Stimulated activated CD4-positive, alpha-beta T cell treated with anti-CD3 and anti-CD28 coated beads, Interleukin-4, amount 100 ng/mL, for 48 hours (primary cell): Measurements from ENCODE around the gene IGFALS.
A peak's percentile ranks its signal among the peaks of the same experiment; 100 is the strongest.

Experiments
- DNase-seq, 2 donors: peaks; one replicate each; pipeline ENCODE4 v3.0.0-alpha.2; 2020; ENCODE audit warnings: low read depth in 2 of 2

IGFALS gene

DNA sequence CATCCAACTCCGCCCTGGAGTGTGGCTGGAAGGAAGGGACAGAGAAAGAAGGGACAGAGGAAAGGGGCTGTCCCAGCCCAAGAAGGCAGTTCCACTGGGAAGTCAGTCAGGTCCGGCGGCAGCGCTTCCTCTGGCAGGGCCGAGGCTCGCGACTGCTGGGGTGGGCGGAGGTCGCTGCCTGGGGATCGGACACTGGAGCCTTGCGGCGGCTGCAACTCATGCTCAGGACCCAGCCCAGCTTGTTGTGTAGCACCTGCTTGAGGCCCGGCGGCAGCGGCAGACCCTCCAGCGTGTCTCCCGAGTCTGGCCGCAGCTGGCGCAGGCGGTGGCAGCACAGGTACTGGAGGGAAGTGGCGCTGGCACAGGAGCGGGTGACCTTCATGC lies 16.5 kb downstream of the IGFALS start:
- no peak for DNase-seq

DNA sequence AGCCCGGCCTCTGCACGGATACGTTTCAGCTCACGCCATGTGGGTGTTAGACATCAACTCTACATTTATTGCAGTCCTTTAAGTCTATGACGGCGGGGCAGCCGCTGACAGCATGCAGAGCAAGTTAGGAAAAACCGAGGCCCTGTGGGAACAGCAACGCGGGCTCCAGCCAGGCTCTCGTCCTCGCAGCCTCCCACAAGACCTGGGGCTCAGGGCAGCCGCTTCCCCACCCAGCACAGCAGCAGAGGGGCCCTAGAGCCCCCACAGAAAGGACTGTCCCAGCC lies 16.9 kb downstream of the IGFALS start:
- DNase-seq = no peak

DNA sequence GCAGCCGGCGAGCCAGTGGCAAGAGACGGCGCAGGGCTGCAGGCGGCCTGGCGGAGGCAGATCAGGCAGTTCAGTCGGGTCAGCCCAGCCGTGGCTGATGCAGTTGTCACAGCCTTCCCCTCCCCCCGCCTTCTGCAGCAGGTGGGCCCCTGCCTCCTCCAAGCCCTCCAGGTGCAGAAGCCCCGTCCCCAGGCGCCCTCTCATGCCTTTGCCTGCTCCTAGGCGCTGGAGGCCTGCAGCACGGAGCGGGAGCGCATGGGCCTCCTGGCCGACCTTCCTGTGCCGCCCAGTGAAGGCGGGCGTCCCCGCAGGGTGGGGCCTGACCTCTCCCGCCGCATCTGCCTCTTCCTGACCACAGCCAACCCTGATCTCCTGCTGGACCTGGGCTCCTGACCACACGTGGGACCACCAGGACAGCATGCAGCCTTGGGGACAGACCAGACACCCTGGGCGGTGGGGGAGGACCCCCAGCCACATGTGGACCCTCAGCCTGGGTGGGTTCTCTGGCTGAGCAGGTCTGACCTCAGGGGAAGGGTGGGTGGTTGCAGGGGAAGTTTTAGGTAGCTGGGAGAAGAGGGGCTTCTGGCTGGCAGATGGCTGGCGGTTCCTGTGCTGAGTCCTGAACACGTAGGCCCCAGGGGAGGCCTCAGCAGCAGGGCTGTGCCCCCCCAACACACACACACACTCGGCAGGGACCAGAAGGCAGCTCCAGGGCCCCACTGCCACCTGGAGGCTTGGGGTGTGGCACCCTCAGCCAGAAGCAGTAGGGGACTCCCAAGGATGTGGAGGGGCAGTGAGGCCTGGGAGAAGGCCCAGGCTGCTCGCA lies 17.4 kb downstream of the IGFALS start:
- no peak for DNase-seq

DNA sequence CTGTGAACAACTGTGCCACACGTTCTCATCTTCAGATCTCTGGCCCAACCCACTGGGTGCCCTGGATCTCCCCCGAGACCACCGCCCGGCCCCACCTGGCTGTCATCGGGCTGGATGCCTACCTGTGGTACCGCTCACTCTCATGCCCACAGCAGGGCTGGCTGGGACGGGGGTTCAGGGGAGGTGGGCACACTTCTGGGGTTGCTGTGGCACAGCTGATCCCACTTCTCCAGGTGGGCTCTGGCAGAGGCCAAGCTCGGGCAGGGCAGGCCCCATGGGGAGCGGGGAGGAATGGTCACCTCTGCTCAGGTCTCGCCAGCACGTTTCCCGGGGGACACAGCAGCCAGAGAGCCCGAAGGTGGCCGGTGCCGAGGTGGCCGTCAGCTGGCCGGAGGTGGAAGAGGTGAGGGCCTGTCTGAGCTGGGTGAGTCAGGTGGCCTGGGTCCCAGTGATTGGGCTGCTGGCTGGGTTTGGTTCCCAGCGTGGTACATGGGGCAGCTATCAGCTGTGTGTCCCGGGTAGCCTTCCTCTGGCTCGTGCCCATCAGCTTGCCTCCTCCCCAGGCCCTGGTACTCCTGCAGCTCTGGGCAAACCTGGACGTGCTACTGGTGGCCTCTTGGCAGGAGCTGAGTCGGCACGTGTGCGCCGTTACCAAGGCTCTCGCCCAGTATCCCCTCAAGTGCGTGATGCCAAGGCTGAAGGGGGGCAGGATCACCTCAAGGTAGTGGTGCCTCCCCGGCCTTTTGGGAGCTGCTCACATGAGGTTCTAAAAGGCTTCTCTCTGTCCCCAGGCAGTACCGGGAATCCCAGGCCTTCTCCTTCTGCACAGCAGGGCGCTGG lies 18.3 kb downstream of the IGFALS start:
- no peak for DNase-seq

DNA sequence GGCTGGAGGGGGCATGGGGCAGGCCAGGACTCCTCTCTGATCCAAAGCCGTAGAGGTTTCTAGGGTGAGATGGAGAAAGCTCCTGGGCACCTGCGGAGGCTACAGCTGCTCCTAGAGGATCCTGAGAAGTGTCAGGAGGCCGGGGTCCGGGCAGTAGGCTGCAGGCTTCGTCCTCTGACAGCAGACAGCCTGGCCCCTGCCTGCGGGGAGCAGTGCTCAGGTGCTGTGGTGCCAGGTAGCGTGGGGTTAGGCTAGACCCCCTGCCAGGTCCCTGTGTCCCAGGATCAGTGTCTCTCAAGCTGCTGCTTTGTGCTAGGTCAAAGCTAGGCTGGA lies 19.1 kb downstream of the IGFALS start:
- DNase-seq = no peak

DNA sequence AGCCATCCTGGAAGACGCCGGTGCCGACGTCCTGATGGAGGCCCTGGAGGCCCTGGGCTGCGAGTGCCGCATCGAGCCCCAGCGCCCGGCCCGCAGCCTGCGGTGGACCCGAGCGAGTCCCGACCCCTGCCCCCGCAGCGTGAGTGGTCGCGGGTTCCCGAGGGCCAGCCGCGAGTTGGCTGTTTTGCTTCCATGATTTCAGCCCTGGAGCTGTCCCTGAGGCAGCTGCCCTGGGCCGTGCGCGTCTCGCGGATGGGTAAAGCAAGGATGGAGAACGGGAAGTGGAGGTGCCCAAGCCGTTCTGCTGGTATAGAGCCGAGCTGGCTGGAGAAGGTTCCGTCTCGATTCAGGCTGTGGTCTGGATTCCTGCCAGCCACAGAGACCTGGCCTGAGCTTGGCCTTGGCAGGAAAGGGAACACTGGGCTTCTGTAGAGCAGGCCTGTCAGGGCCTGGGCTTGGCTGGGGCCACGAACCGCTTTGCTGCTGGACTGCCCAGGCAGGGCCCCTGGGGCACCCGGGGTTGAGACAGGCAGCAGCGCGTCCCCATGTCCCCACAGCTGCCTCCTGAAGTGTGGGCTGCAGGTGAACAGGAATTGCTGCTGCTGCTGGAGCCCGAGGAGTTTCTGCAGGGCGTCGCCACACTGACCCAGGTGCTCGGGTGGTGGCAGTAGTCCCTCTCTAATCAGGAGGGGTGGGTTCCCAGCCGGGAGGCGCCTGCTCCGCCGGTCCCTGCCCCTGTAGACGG lies 19.6 kb downstream of the IGFALS start:
- DNase-seq = no peak

DNA sequence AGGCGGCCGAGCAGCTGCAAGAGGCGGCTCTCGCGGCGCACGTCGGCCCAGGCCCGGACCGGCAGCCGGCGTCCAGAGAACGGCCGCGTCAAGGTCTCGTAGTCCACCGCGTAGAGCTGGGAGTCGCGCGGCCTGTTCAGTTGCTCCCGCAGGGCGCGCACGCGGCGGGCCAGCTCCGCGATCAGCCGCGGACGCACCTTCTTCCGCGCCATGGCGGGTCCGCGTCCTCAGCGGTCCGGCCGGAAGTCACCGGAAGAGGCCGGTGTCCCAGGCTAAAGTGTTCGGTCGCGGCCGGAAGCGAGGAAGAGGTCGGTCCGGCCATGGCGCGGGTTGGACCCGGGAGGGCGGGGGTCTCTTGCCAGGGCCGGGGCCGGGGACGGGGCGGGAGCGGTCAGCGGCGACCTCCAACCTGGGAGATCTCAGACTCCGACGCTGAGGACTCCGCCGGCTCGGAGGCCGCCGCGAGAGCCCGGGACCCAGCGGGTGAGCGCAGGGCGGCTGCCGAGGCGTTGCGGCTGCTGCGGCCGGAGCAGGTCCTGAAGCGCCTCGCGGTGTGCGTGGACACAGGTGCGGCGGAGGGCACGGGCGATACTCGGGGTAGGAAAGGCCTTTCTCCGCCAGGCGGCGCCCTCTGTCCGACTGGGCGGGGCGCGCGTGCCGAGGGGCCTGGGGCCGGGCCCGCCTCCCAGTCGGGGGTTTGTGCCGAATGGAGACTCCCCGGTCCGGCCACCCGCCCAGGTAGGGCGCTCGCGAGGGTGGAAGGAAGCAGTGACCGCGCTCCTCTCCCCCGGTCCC lies 20.4 kb downstream of the IGFALS start, which contains the start of gene MRPS34:
Gene MRPS34, minus strand, starts transcription at position 227 of the 795 bp plus-strand sequence. Its CDS starts 15 bp downstream, at position 212.
- peak; percentile 78 to 79 for DNase-seq

DNA sequence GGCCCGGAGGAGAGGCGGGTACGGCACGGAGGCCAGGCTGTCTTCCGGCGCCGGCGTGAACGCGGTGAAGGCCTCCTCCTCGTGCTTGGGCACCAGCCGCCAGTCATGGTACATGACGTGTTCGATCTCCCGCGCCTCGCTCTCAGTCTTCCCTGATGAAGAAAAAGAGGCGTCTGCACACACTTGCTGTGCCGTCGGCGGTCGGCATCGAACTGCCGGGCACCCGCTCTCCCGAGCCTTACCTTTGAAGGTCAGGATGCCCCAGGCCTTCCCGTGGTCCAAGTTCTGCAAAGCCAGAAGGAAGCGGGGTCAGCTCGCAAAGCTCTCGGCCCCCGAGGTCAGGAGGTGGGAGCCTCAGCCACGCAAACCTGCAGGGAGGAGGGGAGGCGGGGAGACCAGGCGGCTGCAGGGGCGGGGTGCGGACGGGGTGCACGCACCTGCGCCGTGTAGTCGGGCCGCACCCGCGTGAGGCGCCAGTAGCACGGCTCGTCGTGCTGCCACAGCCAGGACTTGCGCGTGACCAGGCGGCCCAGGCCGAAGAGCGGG lies 21.1 kb downstream of the IGFALS start, which contains the start of gene EME2:
Gene EME2, plus strand, starts transcription at position 449 of the 546 bp plus-strand sequence. CDS start 418 bp downstream, outside the sequence.
- DNase-seq = peak; percentile 44 to 47

DNA sequence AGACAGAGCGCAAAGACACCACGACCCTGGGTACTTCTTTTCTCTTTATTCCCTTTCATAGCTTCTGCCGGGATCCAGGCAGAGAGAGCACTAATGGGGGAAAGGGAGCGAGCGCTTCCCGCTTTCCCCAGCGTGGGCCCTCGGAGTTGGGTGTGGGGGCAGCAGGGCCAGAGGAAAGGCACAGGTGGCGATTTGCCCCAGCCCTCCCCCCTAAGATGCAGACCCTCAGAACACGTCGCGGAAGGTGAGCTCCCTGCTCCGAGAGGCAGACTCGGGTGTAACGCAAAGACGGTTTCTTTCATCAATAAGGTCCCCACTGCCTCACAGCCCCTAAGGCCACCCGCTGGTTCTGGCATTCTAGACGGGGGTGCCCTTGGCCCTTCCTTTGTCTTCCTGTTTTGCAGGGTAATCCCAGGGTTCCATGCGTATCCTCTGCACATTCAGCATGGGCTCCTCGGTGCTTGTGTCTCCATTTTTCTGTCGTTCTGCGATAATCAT lies 21.6 kb downstream of the IGFALS start:
- no peak for DNase-seq

DNA sequence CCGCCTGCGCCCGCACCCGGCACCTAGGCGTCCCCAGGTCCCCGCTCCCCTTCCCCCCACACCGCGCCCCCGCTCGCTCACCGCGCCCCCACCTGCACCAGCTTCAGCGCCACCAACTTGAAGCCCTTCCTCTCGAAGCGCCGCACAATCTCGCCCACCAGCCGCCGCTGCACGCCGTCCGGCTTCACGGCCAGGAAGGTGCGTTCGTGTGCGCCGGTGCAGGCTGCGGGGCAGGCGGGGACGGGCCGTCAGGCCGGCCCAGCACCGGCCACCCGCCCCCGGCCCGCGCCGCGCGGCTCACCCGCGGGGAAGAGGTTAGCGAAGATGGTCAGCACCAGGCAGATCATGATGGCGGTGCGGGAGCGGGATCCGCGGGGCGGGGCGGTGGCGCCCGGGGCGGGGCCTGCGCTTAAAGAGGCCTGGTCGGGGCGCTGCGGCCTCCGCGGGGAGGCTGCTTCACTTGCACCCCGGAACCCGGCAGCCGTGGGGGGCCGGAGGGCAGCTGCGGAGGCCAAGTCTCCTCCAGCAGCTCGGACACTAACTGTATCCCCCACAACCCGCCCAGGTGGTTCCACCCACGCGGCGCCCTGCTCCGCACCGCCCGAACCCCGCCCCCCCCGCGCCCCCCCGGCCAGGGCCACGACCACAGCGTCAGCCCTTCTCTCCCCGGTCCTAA lies 22.2 kb downstream of the IGFALS start, which contains the start of gene NME3:
Gene NME3, minus strand, starts transcription at position 356 of the 676 bp plus-strand sequence. Its CDS starts 9 bp downstream, at position 347.
- DNase-seq = peak; percentile 75 to 79

DNA sequence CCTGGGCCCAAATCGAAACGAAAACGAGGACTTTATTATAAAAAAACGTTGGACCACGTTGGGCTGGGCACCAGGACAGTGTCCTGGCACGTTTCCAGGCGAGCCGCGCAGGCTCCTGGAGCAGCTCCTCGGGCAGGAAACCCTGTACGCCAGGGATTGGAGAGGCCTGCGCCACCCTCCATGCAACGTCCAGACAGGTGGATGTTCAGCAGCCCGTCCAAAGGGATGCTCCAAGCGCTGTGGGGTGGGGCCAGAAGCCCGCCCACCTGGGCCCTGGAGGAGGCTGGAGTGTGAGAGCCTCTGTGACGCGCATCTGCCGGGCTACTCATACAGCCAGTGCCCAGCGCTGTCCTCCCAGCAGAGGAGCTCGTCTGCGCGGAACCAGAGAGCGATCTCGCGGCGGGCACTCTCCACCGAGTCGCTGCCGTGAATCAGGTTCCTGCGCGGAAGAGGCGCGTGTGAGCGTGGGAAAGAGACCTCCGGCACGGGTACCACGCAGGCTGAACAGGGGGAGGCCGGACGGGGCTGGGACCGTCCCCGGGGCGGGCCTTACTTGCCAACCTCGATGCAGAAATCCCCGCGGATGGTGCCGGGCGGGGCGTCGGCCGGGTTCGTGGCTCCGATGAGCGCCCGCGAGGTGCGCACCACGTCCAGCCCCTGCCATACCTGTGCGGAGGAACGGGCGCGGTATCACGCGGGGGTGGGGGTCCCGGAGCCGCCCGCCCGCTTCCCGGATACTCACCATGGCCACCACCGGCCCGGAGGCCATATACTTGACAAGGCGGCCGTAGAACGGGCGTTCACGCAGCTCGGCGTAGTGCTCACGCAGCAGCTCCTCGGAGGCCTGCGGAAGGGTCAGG lies 22.9 kb downstream of the IGFALS start:
- DNase-seq = peak; percentile 38

DNA sequence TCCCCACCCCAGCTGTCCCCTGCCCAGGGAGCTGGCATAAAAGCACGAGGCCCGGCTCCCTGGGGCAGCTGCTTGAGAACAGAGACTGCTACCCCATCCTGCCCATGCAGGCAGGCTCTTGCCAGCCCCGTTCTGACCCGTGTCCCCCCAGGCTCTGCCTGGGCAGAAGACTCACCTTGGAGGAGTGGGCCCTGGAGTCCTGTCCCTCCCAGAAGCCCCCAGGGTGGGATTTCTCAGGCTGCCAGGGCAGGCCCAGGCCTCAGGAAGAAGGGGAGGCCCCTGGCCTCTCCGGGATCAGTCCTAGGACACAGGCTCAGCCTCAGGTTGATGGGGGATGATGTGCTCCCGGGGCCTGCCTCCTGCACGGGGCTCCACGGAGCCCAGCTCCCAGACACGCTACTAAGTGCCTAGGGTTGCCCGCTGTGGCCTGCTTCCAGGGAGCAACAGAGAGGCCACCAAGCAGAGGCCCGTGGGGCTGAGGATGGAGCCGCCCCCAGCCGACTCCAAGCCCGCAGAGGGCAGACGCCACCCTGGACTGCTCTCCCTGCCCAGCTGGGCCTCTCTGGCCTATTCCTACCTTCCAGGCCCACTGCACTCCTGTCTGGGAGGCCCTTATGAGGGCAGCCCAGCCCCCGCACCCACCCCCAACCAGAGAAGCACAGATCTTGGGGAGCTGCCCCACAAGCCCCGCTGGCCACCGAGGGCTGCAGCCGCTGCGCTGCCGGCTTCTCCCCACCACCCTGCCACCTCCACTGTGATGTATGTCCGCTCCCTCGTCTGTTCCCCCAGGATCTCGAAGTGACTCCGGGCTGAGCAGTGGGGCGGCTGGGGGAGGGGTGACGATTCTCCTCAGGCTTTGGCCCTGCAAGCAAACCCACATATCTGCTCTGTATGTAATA lies 23.9 kb downstream of the IGFALS start:
- no peak for DNase-seq

DNA sequence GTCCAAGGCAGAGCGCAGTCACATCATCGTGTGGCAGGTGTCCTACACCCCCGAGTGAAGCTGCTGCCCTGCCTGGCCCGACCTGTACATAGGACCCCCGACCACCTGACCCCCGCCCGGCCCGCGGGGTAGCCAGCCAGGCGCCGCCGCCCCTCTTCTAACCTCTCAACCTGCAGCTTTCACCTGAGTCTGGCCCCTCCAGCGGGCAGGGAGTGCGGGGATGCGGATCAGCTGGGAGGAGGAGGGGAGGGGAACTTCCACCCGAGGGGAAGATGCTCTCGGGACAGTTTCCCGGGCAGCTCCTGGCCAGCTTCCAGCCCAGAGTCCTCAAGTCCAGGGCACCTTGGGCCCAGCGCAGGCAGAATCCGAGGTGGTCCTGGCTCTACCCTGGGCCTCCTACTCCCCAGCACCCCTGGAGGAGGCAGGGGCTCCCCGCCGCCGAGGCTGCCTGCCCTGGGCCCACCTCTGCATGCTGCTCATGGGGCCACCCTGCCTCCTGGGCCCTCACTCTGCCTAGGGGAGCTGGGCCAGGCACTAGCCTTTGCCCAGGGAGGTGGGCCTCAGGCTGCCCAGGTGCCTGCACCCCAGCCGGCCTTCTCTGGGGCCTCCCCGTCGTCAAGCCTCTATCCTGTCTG lies 24.6 kb downstream of the IGFALS start:
- DNase-seq = no peak

DNA sequence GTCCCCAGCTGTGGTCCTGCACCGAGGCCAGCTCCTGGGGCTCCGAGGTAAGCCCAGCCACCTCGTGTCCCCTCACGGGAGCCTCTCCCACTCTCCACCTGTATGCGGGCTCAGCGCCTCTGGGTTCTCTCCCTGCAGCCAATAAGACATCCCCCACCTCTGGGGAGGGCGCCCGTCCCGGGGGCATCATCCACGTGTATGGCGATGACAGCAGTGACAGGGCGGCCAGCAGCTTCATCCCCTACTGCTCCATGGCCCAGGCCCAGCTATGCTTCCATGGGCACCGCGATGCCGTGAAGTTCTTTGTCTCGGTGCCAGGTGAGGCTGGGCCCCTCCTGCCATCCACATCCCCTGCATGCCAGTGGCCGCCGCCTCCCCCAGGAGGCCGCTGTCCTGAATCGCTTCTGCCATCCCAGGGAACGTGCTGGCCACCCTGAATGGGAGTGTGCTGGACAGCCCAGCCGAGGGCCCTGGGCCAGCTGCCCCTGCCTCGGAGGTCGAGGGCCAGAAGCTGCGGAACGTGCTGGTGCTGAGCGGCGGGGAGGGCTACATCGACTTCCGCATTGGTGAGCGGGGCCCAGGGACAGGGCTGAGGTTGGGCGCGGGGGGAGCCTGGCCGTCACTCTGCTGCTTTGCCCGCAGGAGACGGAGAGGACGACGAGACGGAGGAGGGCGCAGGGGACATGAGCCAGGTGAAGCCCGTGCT lies 25.3 kb downstream of the IGFALS start:
- no peak for DNase-seq

DNA sequence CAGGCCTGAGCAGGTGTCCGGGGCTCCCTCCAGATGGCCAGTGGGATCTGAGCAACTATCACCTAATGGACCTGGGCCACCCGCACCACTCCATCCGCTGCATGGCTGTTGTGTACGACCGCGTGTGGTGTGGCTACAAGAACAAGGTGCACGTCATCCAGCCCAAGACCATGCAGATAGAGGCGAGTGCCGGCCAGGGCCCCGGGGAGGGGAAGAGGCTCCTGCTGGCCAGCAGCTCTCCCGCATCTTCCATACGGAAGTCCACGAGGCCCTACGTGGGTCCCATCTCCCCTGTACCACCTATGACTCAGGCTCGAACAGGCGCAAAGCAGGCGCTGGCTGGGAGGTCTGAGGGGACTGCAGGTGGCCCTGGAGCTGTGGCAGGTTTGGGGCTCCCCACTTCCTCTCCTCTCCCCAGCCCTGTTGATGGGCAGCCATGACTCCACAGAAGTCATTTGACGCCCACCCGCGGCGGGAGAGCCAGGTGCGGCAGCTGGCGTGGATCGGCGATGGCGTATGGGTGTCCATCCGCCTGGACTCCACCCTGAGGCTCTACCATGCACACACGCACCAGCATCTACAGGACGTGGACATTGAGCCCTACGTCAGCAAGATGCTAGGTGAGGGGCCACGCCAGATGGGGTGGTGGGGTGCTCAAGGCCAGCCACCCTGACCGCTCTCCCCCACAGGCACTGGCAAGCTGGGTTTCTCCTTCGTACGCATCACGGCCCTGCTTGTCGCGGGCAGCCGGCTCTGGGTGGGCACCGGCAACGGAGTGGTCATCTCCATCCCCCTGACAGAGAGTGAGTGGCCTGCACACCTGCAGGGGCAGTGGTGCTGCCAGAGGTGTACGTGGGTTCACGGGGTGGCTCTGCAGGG lies 26.1 kb downstream of the IGFALS start:
- DNase-seq = no peak

DNA sequence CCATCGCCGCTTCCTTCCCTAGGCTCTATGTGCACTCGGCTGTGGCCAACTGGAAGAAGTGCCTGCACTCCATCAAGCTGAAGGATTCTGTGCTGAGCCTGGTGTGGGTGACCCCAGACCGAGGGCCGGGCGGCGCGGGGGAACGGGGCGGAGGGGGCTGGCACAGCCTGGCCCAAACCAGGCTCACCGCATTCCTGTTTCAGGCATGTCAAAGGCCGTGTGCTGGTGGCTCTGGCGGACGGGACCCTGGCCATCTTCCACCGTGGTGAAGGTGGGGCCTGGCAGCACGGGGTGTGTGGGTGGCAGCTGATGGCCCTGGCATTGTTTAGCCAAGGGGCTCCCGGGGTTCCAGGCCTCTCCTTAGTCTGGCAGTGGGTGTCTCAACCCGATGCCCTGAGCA lies 26.8 kb downstream of the IGFALS start:
- DNase-seq = no peak
